AG09319 (cell line): ENCODE measurements around the gene IGLL1.
"Not testable (repeated sequence)": the region's sequence is repeated elsewhere in the genome, so short reads cannot be mapped to it uniquely, and the experiment has no call there.

Experiments used
- DNase-seq: peaks from one replicate; pipeline ENCODE4 v3.0.0-alpha.2; 2010; ENCODE audit warnings: low read depth; ENCODE audit errors: extremely low read depth
- CTCF ChIP-seq: IDR thresholded peaks from 2 replicates; pipeline ENCODE4 v1.5.1; 2011; ENCODE audit warnings: low read depth, mild to moderate bottlenecking, inconsistent platforms, low read length, moderate library complexity

Gene IGLL1

GRCh38 chr22:23564276-23564675 is 15.8 kb downstream of the IGLL1 start:
- no peak for DNase-seq
- TF ChIP-seq CTCF = no peak

GRCh38 chr22:23563111-23563510 is 17.0 kb downstream of the IGLL1 start:
- DNase-seq = no peak
- TF ChIP-seq CTCF = no peak

- no peak for DNase-seq
- no peak for TF ChIP-seq CTCF
Observed at GRCh38 chr22:23562186-23562585, 17.9 kb downstream of the IGLL1 start.

GRCh38 chr22:23561025-23561510 is 19.0 kb downstream of the IGLL1 start:
- DNase-seq = not testable (repeated sequence)

- not testable (repeated sequence) for DNase-seq
Observed at GRCh38 chr22:23560215-23560614, 19.9 kb downstream of the IGLL1 start.

- DNase-seq = no peak
- no peak for TF ChIP-seq CTCF
Observed at GRCh38 chr22:23557467-23557866, 22.6 kb downstream of the IGLL1 start.

GRCh38 chr22:23557036-23557435 is 23.1 kb downstream of the IGLL1 start:
- no peak for DNase-seq
- no peak for TF ChIP-seq CTCF

GRCh38 chr22:23556026-23556620 is 24.0 kb downstream of the IGLL1 start:
- no peak for DNase-seq
- TF ChIP-seq CTCF = no peak
